HepG2 (cell line): ENCODE results near the gene ZNF385B.

Experiments
- HDAC6 ChIP-seq: fragments of 200-600 bp; sonication (generic); IDR thresholded peaks from 2 replicates; pipeline ENCODE4 v1.7.0; 2017; ENCODE audit warnings: mild to moderate bottlenecking, antibody characterized with exemption, low read length, low read depth
- IRF2 ChIP-seq: IDR thresholded peaks from 2 replicates; pipeline ENCODE4 v1.6.1; 2018; ENCODE audit warnings: missing genetic modification reagents, missing compliant biosample characterization
- POLR2A ChIP-seq, 2 experiments: IDR thresholded peaks; 2 replicates each; pipeline ENCODE4 v1.6.1; 2011; ENCODE audit warnings: low read depth in 2 of 2, low read length in 2 of 2, mild to moderate bottlenecking in 1 of 2, moderate library complexity in 1 of 2; ENCODE audit not compliant: insufficient read depth in 1 of 2
- THRA ChIP-seq: sonication (generic); formaldehyde crosslinking; IDR thresholded peaks from 2 replicates; pipeline ENCODE4 v1.4.0; 2020; ENCODE audit warnings: missing genetic modification reagents, borderline replicate concordance
- TF ChIP-seq, protein P1 (sequence below): sonication (generic); formaldehyde crosslinking; IDR thresholded peaks from 2 replicates; pipeline ENCODE4 v1.4.0; 2020; ENCODE audit warnings: missing genetic modification reagents

DNA sequence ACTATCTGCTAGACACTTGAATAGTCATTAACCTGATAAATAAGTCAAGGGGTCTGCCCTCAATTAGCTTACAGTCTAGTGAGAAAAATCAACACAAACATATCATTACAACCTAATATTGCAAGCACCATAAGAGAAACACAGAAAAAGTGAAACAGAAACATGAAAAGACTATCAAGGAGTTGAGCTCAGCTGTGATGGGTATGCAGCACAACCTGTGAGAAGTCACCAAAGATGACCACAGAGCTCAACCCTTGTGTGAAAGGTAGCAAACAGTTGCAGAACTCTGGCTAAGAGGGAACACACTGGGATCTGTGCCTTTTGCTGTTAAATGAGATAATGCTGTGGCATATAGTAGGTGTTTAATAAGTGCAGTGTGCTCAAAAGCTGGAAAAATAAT lies 11.7 kb downstream of the ZNF385B start:
- TF ChIP-seq HDAC6: no peak
- no peak for TF ChIP-seq POLR2A (IDR thresholded peaks at IDR 0.05; ENCODE audit: insufficient read depth in 1 of 2, low read depth in 2 of 2, low read length in 2 of 2)
- no peak for TF ChIP-seq IRF2 (CRISPR knock-in tag)
- TF ChIP-seq, protein P1, sequence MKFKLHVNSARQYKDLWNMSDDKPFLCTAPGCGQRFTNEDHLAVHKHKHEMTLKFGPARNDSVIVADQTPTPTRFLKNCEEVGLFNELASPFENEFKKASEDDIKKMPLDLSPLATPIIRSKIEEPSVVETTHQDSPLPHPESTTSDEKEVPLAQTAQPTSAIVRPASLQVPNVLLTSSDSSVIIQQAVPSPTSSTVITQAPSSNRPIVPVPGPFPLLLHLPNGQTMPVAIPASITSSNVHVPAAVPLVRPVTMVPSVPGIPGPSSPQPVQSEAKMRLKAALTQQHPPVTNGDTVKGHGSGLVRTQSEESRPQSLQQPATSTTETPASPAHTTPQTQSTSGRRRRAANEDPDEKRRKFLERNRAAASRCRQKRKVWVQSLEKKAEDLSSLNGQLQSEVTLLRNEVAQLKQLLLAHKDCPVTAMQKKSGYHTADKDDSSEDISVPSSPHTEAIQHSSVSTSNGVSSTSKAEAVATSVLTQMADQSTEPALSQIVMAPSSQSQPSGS (CRISPR knock-in tag): no peak
- no peak for TF ChIP-seq THRA (CRISPR knock-in tag)
